AML-193 (cell line): ENCODE results near the gene TMEM234.
A peak's percentile ranks its signal among the peaks of the same experiment; 100 is the strongest.
"Not testable (repeated sequence)": the region's sequence is repeated elsewhere in the genome, so short reads cannot be mapped to it uniquely, and the experiment has no call there.

ENCODE experiments used
- DNase-seq, 2 experiments: peaks; one replicate each; lab custom pipeline; 2025; lab: John Stamatoyannopoulos, UW

The TMEM234 gene

GRCh38 chr1:32221980-32222755, at the start of gene TMEM234, which contains the start of gene EIF3I:
TSS of gene TMEM234 (minus strand) at chr1:32222353. CDS start at chr1:32222322, 31 bp downstream.
TSS of gene EIF3I (plus strand) at chr1:32222407. CDS start at chr1:32222442, 35 bp downstream.
- DNase-seq = peak; percentile 74 to 84

DNA sequence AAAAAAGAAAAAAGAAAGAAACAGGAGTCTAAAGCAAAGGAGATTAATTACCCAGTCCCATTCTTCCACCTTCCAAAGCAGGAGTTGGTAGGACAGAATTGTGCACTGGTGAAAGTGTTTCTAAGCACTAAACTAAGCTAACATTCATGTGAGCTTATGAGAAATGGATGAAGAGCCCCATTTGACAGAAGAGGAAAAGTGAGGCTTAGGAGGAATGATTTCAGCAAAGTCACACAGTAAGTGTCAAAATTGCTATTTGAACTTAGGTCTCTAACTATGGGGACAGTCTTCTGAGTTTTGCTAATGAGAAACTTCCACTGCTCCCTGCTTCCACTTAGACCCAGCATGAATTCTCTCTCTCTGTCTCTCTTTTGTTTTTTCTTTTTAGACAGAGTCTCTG, 47.6 kb upstream of the TMEM234 start:
- DNase-seq = no peak

DNA sequence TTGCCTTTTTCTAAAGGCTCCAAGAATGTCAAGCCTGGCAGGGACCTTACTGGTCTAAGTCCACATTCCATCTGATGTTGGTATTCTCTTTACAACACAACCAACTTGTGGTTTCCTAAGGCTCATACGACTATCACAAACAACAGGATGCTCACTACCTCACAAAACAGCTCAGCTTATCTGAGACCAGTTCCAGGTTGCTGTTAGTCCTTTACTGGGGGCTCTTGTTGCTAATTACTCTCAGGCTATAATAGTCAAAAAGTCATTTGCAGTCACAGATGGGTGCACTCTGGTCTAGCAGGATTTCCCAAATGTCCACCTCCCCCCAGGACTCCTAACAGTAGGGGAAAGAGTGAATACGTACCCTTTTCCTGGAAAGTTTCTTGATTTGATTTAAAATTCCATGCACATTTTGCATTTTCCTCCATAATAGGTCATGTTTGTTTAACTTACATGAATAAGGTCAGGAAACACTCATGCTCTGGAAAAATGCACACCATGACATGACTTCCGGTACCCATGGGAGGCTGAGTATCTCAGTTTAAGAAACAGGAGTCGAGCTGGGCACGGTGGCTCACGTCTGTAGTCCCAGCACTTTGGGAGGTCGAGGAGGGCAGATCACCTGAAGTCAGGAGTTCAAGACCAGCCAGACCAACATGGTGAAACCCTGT, 44.9 kb upstream of the TMEM234 start:
- DNase-seq = no peak

DNA sequence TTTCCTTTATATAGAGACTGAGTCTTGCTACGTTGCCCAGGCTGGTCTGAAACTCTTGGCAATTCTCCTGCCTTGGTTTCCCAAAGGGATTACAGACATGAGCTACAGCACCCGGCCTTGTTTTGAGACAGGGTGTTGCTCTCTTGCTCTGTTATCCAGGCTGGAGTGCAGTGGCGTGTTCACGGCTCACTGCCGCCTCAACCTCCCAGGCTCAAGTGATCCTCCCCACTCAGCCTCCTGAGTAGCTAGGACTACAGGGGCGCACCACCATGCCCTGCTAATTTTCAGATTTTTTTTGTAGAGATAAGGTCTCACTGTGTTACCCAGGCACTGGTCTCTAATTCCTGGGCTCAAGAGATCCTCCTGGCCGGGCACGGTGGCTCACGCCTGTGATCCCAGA, 43.7 kb upstream of the TMEM234 start:
- no peak for DNase-seq

DNA sequence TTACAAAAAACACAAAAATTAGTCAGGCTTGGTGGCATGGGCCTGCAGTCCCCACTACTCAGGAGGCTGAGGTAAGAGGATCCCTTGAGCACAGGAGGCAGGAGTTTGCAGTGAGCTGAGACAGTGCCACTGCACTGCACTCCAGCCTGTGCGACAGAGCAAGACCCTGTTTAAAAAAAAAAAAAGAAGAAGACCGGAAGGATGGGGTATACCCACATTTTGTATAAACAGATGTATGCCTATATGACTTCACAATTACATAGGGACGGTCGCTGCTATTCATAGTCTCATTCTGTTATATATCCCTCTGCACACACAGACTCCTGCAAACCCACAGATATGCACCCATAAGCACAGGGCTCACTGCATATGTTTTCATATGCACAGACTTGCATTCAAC, 41.6 kb upstream of the TMEM234 start:
- DNase-seq = no peak

DNA sequence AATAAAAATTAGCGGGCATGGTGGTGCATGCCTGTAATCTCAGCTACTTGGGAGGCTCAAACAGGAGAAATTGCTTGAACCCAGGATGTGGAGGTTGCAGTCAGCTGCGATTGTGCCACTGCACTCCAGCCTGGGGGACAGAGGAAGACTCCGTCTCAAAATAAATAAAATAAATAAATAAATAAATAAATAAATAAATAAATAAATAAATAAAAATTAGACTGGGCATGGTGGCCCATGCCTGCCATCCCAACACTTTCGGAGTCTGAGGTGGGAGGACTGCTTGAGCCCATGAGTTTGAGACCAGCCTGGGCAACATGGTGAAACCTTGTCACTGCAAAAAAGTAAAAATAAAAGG, 41.1 kb upstream of the TMEM234 start:
- not testable (repeated sequence) for DNase-seq

- DNase-seq = no peak
These were observed 35.0 kb upstream of the TMEM234 start for GRCh38 chr1:32257227-32257508.

DNA sequence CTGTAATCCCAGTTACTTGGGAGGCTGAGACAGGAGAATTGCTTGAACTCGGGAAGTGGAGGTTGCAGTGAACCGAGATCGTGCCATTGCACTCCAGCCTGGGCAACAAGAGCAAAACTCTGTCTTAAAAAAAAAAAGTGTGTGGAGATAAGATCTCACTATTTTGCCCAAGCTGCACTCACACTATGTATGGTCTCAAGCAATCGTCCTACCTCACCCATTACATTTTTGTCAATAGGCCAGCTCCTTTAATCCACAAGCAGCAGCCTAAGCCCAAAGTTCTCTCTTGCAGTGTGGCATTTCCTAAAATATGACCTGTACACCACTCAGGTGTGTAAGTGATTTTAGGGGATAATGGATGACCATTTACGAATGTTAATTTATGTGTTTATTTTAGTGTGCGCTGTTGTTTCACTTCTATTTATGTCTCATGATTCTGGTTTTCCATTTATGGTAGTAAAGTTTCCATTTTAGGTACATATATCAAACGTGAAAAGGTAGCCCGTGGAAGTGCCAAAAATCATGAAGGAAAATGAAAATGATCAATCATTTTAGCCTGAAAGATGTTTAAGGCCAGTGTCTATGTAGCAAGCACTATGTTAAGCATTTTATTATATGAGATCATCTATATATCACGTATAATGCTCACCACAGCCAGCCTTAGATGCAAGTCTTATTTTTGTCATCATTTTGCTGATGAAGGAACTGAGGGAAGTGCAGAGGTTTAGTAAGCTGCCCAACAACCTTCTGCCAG, 34.5 kb upstream of the TMEM234 start:
- no peak for DNase-seq

DNA sequence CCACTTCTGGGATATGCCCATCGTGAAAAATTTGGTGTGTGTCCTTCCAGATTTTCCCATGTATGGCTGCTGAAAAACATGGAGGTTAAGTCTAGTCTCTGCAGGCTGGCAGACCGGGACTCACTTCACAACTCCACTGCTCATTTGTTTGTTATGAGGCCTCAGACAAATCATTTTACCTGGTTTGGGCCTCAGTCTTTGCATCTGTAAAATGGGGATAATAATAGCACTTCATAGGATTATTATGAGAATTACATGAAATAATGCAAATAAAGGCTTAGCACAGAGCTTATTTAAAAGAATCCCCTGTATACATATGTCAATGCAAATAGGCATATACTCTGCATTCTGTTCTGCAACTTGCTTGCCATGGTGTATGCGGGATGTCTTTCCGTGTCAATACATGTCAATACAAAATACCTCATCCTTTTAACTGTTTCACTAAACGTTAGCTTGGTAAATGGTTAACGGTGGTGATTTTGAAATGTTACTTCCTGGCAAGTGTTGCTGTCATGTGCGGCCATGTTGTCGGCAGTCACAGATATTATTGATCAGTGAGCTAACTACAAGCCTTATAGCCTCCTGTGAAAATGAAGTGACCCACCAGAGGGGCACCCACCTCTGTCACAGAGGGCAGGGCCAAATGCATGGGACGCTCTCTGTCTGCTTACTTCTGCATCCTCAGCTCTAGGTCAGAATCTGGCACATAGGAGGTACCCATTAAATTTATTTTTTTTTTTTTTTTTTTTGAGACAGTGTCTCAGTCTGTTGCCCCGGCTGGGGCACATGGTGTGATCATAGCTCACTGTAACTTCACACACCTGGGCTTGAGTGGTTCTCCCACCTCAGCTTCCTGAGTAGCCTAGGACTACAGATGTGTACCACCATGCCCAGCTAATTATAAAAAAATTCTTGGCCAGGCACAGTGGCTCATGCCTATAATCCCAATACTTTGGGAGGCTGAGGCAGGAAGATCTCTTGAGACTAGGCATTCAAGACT, 33.2 kb upstream of the TMEM234 start:
- DNase-seq = no peak

GRCh38 chr1:32250893-32251716, 29.0 kb upstream of the TMEM234 start, which contains the start of gene LCK:
TSS of gene LCK (plus strand) at chr1:32251265. CDS start at chr1:32274330, 23,065 bp downstream.
- no peak for DNase-seq

DNA sequence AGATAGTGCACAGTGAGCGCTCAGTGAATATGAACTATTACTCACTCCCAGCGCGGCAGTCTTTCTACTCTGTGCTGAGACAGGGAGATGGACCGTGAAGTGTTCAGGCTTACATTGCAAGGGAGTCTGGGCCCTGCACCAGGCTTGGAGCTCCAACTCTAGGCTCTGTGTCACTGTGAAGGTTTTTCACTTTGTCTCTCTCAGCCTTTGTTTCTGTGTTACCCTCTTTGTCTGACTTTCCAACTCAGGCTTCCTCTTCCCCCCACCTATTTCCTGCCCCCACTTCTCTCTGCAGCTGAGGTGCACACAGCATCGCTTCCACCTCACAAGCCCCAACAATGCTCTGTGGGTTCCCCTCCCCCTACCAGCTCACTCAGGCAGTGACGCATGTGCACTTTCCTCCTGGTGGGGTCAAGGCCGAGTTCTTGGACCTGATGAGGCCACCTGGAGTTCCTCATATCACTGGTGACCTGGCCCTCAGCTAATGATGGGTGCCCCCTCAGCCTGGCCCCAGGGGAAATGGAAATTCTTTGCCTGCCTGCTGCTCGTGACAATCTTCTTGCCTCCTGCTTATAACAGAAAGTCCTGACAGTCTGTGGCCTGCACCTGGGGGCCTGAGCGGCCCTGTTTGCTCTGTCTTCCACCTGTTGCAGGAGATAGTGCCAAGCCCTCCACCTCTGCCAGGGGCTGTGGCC, 27.8 kb upstream of the TMEM234 start:
- no peak for DNase-seq

DNA sequence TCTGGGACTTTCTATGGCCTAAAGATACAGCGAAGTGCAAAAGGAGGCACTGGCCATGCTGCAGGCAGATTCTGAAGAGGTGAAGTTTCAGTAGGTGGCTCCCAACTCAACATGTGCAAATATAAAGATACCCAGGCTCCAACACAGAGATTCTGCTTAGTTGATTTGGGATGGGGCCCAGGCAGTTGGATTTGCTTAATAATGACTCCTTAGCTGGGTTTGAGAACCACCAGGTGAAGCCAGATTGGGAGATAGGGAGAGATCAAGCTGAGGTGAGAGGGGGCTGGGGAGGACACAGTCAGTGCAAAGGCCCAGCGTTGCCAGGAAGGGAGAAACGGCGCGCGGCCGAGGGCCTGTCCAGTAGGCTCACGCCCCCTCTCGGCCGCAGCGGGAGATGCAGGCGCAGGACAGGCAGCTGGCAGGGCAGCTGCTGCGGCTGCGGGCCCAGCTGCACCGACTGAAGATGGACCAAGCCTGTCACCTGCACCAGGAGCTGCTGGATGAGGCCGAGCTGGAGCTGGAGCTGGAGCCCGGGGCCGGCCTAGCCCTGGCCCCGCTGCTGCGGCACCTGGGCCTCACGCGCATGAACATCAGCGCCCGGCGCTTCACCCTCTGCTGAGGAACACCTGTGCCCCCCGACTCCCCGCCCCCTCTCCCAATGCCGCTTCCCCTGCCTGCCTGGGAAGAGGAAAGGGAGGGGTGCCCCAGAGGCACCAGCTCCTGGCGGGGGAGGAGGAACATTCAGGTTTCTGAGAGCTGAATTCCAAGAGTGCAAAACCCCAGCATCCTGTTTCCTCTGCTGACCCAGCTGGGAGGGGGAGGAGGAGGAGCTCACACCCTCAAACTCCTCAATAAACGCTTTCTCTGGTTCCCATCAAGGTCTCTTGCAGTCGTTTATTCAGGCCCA, 26.1 kb upstream of the TMEM234 start:
- DNase-seq = peak; percentile 41 to 55

DNA sequence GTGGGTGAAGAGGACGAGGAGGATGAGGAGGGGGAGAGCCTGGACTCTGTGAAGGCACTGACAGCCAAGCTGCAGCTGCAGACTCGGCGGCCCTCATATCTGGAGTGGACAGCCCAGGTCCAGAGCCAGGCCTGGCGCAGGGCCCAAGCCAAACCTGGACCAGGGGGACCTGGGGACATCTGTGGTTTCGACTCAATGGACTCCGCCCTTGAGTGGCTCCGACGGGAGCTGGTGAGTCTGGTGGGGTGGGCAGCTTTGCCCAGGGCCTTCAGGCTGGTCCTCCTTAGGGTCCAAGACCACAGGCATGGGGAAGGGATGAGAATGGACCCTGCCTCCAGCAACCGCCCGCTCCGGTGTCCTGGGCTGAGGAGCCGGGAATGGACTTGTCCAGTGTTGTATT, 25.3 kb upstream of the TMEM234 start:
- DNase-seq = no peak

GRCh38 chr1:32246888-32247273, 24.7 kb upstream of the TMEM234 start, which contains the start of gene FAM167B:
TSS of gene FAM167B (plus strand) at chr1:32247222. CDS start at chr1:32247422, 200 bp downstream.
- no peak for DNase-seq

- peak in 1 of 2 experiments; percentile 3 for DNase-seq
These were observed 20.2 kb upstream of the TMEM234 start for GRCh38 chr1:32242341-32242851.

DNA sequence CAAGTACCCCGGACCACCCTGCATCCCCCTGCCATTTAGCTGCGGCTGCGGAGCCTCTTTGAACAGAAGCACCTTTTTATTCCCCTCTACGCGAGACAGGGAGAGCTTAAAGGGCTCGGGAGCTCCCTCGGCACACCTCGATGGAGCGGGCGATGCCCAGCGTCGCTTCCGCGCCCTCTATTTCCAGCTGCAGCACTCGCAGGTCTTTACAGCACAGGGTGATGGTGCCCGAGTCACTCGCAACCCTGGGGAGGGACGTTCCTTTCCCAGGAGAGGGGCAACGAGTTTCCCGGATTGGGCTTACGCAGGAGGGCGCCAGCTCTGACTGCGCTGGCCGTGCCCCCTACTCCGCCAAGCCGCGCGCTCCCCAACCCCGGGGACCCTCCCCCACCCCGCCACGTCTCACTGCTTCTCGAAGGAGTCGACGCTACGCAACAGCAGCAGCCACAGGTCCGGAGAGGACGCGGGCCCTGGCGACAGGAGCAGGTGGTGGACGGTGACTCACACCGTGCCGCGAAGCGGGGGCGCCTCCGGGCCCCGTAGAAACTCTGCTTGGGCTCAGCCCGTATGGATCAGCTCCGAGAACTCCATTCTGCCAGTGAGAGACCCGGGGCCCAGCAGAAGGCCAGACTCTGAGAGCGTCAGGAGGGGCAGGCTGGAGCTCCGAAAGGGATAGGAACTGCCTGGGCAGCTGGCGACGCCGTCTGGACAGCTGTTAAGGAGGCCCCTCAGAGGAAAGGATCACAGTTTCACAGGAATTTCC, 19.0 kb upstream of the TMEM234 start:
- peak; percentile 8 to 17 for DNase-seq

- DNase-seq = peak; percentile 42 to 49
These were observed 18.2 kb upstream of the TMEM234 start for GRCh38 chr1:32240140-32240951.
